GM12891 (cell line): ENCODE results near the gene LHX8.
"Not testable (repeated sequence)": the region's sequence is repeated elsewhere in the genome, so short reads cannot be mapped to it uniquely, and the experiment has no call there.

Experiments
- DNase-seq: peaks from one replicate; pipeline ENCODE4 v3.0.0; 2011; ENCODE audit warnings: low spot score; ENCODE audit not compliant: insufficient read length
- FAIRE-seq: peaks from 2 replicates; lab custom pipeline; 2011; peaks lifted over from hg19 to GRCh38; lab: Jason Lieb, UNC
- PAX5 ChIP-seq: IDR thresholded peaks from 2 replicates; pipeline ENCODE4 v1.6.1; 2011; ENCODE audit warnings: low read length, moderate library complexity, mild to moderate bottlenecking; ENCODE audit not compliant: insufficient read depth, severe bottlenecking
- POLR2A ChIP-seq: IDR thresholded peaks from 2 replicates; pipeline ENCODE4 v1.6.1; 2011; ENCODE audit warnings: low read depth, low read length, control low read depth
- POLR2AphosphoS5 ChIP-seq: IDR thresholded peaks from 2 replicates; pipeline ENCODE4 v1.6.1; 2011; ENCODE audit warnings: low read depth, low read length, control low read depth
- POU2F2 ChIP-seq: IDR thresholded peaks from 2 replicates; pipeline ENCODE4 v1.6.1; 2011; ENCODE audit warnings: low read depth, mild to moderate bottlenecking, control low read depth, low read length, moderate library complexity
- SPI1 ChIP-seq: IDR thresholded peaks from 2 replicates; pipeline ENCODE4 v1.6.1; 2011; ENCODE audit warnings: low read depth, low read length, control low read depth
- TAF1 ChIP-seq: IDR thresholded peaks from 2 replicates; pipeline ENCODE4 v1.6.1; 2011; ENCODE audit warnings: low read depth, low read length, control low read depth

The LHX8 gene

GRCh38 chr1:75165264-75165663 is 31.1 kb downstream of the LHX8 start:
- DNase-seq (no peak), FAIRE-seq (no peak)
- TF ChIP-seq TAF1 (no peak), SPI1 (peak; percentile 71)

- no peak for FAIRE-seq
Measured at GRCh38 chr1:75166821-75167220, 32.6 kb downstream of the LHX8 start.

GRCh38 chr1:75170011-75170410 is 35.8 kb downstream of the LHX8 start:
- DNase-seq (no peak), FAIRE-seq (no peak)
- TF ChIP-seq POLR2A (no peak), TAF1 (no peak), POU2F2 (no peak), PAX5 (no peak), POLR2AphosphoS5 (no peak), SPI1 (no peak)

More at GRCh38 chr1:75166821-75167220, 32.6 kb downstream of the LHX8 start:
- no peak for TF ChIP-seq POLR2A
- no peak for TF ChIP-seq SPI1
- TF ChIP-seq POLR2AphosphoS5 = no peak
- no peak for TF ChIP-seq TAF1
- no peak for TF ChIP-seq PAX5
- no peak for TF ChIP-seq POU2F2
- DNase-seq = no peak

- TF ChIP-seq PAX5 (no peak), POLR2AphosphoS5 (no peak), TAF1 (no peak), POU2F2 (no peak), POLR2A (no peak), SPI1 (no peak)
- DNase-seq (no peak), FAIRE-seq (no peak)
Measured at GRCh38 chr1:75170981-75171380, 36.8 kb downstream of the LHX8 start.

GRCh38 chr1:75171876-75172275 is 37.7 kb downstream of the LHX8 start:
- DNase-seq (no peak), FAIRE-seq (no peak)
- TF ChIP-seq POU2F2 = no peak
- no peak for TF ChIP-seq TAF1
- no peak for TF ChIP-seq PAX5

GRCh38 chr1:75172556-75172955 is 38.4 kb downstream of the LHX8 start:
- DNase-seq (no peak), FAIRE-seq (no peak)
- TF ChIP-seq POLR2A (no peak), TAF1 (no peak)

- DNase-seq = no peak
- no peak for FAIRE-seq
- TF ChIP-seq SPI1 (no peak), PAX5 (no peak), POLR2AphosphoS5 (no peak), POU2F2 (no peak), TAF1 (no peak), POLR2A (no peak)
Measured at GRCh38 chr1:75174031-75174760, 40.0 kb downstream of the LHX8 start.

- not testable (repeated sequence) for FAIRE-seq, DNase-seq
Measured at GRCh38 chr1:75181214-75181955, 47.2 kb downstream of the LHX8 start.

GRCh38 chr1:75188892-75189291 is 54.7 kb downstream of the LHX8 start:
- TF ChIP-seq SPI1 (no peak), POLR2A (no peak), POLR2AphosphoS5 (no peak)
- FAIRE-seq (no peak), DNase-seq (no peak)

GRCh38 chr1:75198163-75198562 is 64.0 kb downstream of the LHX8 start:
- no peak for FAIRE-seq
- no peak for TF ChIP-seq POLR2AphosphoS5
- no peak for TF ChIP-seq POU2F2
- no peak for TF ChIP-seq SPI1
- TF ChIP-seq TAF1 = no peak
- no peak for TF ChIP-seq POLR2A
- TF ChIP-seq PAX5 = no peak
- no peak for DNase-seq
